HG03025 (cell line): Measurements from ENCODE around the gene CDC42BPB.

Experiments
- ATAC-seq: cut with Tn5 transposase; IDR thresholded peaks from one replicate; pipeline ENCODE4 v1.9.1; 2021; ENCODE audit warnings: mild to moderate bottlenecking, moderate library complexity; ENCODE audit not compliant: unreplicated experiment, low FRiP score

The CDC42BPB gene

DNA sequence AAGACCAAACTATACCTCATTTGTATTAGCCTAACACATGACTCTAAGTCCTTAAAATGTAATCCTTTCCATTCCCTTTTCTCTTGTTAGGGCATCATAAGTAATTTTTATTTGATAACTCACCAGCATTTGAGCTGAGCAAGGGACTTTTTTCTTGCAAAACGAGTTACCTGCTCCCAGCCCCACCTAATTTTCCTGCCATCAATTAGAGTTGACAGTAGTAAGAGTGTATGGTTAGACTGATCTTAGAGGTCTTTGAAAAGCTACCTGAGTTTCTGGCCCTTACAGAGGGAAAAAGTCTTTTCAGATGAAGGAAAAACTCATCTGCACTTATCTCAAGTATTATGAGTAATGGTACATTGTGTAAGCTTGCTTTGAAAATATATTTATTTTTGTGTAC, 168.6 kb downstream of the CDC42BPB start:
- no peak for ATAC-seq

GRCh38 chr14:102885737-102886447, 171.5 kb downstream of the CDC42BPB start:
- no peak for ATAC-seq

GRCh38 chr14:102883554-102883953, 173.8 kb downstream of the CDC42BPB start:
- ATAC-seq, result no peak

GRCh38 chr14:102883089-102883541, 174.2 kb downstream of the CDC42BPB start:
- no peak for ATAC-seq
